Right lobe of liver (tissue), 6 donors: Measurements from ENCODE around the gene GNB5. TPM values are rescaled to one million over a fixed set of nuclear protein-coding genes. Genes with fewer than 3 reads are reported as not detected.
A peak's percentile ranks its signal among the peaks of the same experiment; 100 is the strongest.

Experiments
- ATAC-seq, 4 donors: fragments of 200-7000 bp; cut with Tn5 transposase; one replicate each; pipeline ENCODE4 v1.9.1; 2020; ENCODE audit warnings: mild to moderate bottlenecking in 4 of 4, moderate library complexity in 4 of 4
- DNase-seq, 3 donors: peaks; one replicate each; pipeline ENCODE4 v3.0.0-alpha.2; 2020
- H3K27ac ChIP-seq, 3 donors: fragments of 200-600 bp; one replicate each; pipeline ENCODE4 v1.8.0; 2022
- H3K27me3 ChIP-seq, 2 donors: fragments of 200-600 bp; one replicate each; pipeline ENCODE4 v1.8.0; 2022
- H3K36me3 ChIP-seq, 4 donors: fragments of 200-600 bp; sonication (generic) in 1 of 4; one replicate each; pipeline versions ENCODE4 v1.5.1 to v1.8.0; 2017 to 2022; ENCODE audit warnings: control low read depth in 1 of 4
- H3K4me1 ChIP-seq, 4 donors: fragments of 200-600 bp; sonication (generic) in 1 of 4; one replicate each; pipeline versions ENCODE4 v1.5.1 to v1.8.0; 2017 to 2022; ENCODE audit warnings: control low read depth in 1 of 4
- H3K4me3 ChIP-seq, 3 donors: fragments of 200-600 bp; one replicate each; pipeline ENCODE4 v1.8.0; 2022
- H3K9me3 ChIP-seq, 4 donors: fragments of 200-600 bp; sonication (generic) in 1 of 4; one replicate each; pipeline versions ENCODE4 v1.5.1 to v1.8.0; 2017 to 2022; ENCODE audit warnings: control low read depth in 1 of 4
- POLR2A ChIP-seq: fragments of 450-650 bp; IDR thresholded peaks from one replicate; pipeline ENCODE4 v1.6.1; 2017; ENCODE audit warnings: antibody characterized with exemption, mild to moderate bottlenecking
- WGBS: methylation state at CpG from one replicate; pipeline ENCODE4 v1.1.6; 2018; ENCODE audit warnings: low coverage, low lambda C conversion rate; ENCODE audit not compliant: insufficient coverage; ENCODE audit errors: missing lambda C conversion rate; 5-methylcytosine and 5-hydroxymethylcytosine counted together
- intact Hi-C, 2 donors: fragments of 100-400 bp; cut with DNase I; formaldehyde crosslinking; loops; one replicate each; pipeline versions ENCODE4 v1.11.2 to v1.14.1; 2022
- small RNA-seq, 2 experiments: library from RNA; depleted of rRNA; stranded (forward); fragments of <200 nt; gene quantifications; one replicate each; pipeline ENCODE3, GENCODE V24; 2016
- total RNA-seq, 6 experiments: library from RNA; depleted of rRNA in 2 of 6; stranded (reverse); fragments of >200 nt in 2 of 6; fragmentation: NEBNext Ultra II Directional in 3 of 6; extraction: Animal tissue kit (Norgen Biotek cat#: 25700) in 3 of 6; gene quantifications; one replicate each; pipeline versions ENCODE4 v1.1.0 to v1.2.4, GENCODE V29; 2016 to 2023
- TF ChIP-seq, protein P1 (sequence below), 4 donors: fragments of 200-600 bp in 3 of 4; fragments of 450-650 bp in 1 of 4; IDR thresholded peaks; one replicate each; pipeline versions ENCODE4 v1.5.1 to v1.8.0; 2016 to 2022; ENCODE audit warnings: antibody characterized with exemption in 4 of 4, mild to moderate bottlenecking in 2 of 4
- donor health status: DM: no; HTN: yes; CAD: no.
- donor health status: DM: no; HTN: no; CAD: no.
- donor health status: DM: no; HTN: no; CAD: no.
- donor health status: DM: no; HTN: yes; CAD: no.
- donor health status: DM: no; HTN: yes; CAD: no.

GNB5 gene
- total RNA-seq, 6 experiments from 2014 or later, result 11.1 to 34.5 (median 16.5) TPM

DNA sequence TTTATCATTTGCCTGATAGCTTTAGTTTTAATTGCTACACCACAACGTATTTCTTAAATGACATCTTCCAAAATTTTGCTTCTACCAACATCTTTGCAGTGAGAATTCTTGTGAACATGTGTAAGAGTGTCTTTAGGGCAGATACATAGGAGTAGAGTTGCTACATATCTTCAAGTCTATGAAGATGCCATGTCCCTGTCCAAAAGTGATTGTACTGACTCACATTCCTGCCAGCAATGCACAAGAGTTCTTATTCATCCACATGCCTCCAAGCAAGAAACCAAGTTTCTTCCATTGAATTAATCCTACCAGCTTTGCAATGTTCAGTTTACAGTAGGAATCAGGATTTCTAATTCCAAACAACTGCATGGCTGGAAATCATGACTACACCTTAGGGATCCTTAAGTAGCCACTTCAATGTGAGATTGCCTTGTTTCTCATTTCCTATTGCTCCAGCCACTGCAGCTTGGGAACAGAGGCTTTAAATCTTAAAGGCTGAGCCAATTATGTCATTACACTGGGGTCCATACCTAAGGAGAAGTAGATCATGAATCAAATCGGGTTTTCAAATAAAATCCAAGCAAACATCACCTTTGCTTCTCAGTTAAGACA lies 123.1 kb downstream of the GNB5 start:
- Histone ChIP-seq H3K27ac (peak overlapping the region in 1 of 3 donors; percentile 70), H3K4me3 (no peak overlapping the region), H3K9me3 (no peaks in the 10 kb centered on the region), H3K36me3 (peaks cover 0 to 27% (median 6%) of the 10 kb centered on the region in 4 donors), H3K4me1 (peaks cover 0 to 62% (median 22%) of the 10 kb centered on the region in 4 donors), H3K27me3 (no peaks in the 10 kb centered on the region)
- intact Hi-C loops, result no loop called here
- ATAC-seq (no peak), DNase-seq (no peak)
- 60% methylated on average over 2 of the region's 2 CpGs for WGBS
- TF ChIP-seq, protein P1, sequence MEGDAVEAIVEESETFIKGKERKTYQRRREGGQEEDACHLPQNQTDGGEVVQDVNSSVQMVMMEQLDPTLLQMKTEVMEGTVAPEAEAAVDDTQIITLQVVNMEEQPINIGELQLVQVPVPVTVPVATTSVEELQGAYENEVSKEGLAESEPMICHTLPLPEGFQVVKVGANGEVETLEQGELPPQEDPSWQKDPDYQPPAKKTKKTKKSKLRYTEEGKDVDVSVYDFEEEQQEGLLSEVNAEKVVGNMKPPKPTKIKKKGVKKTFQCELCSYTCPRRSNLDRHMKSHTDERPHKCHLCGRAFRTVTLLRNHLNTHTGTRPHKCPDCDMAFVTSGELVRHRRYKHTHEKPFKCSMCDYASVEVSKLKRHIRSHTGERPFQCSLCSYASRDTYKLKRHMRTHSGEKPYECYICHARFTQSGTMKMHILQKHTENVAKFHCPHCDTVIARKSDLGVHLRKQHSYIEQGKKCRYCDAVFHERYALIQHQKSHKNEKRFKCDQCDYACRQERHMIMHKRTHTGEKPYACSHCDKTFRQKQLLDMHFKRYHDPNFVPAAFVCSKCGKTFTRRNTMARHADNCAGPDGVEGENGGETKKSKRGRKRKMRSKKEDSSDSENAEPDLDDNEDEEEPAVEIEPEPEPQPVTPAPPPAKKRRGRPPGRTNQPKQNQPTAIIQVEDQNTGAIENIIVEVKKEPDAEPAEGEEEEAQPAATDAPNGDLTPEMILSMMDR (IDR thresholded peaks at IDR 0.05), result no peak
- TF ChIP-seq POLR2A, result no peak

- H3K9me3 ChIP-seq, result no peaks in the 10 kb centered on the region
- intact Hi-C loops, result no loop called here
- ATAC-seq (no peak), DNase-seq (no peak)
- no peaks in the 10 kb centered on the region for H3K27me3 ChIP-seq
- H3K27ac ChIP-seq, result peak overlapping the region in 1 of 3 donors; percentile 70
- peaks cover 0 to 33% (median 9%) of the 10 kb centered on the region in 4 donors for H3K36me3 ChIP-seq
- H3K4me1 ChIP-seq, result peaks cover 0 to 58% (median 22%) of the 10 kb centered on the region in 4 donors
- TF ChIP-seq POLR2A, result no peak
- TF ChIP-seq, protein P1 (IDR thresholded peaks at IDR 0.05), result no peak
- no peak overlapping the region for H3K4me3 ChIP-seq
Observed at GRCh38 chr15:52067545-52067926, 123.7 kb downstream of the GNB5 start.

- Histone ChIP-seq H3K9me3 (no peaks in the 10 kb centered on the region), H3K27ac (peak overlapping the region in 1 of 3 donors; percentile 70), H3K36me3 (peaks cover 0 to 38% (median 9%) of the 10 kb centered on the region in 4 donors), H3K4me1 (peaks cover 0 to 52% (median 20%) of the 10 kb centered on the region in 4 donors), H3K4me3 (no peak overlapping the region), H3K27me3 (no peaks in the 10 kb centered on the region)
- ATAC-seq (no peak), DNase-seq (no peak)
- intact Hi-C loops, result no loop called here
- WGBS, result 72% methylated on average over 3 of the region's 3 CpGs
- TF ChIP-seq, protein P1 (IDR thresholded peaks at IDR 0.05), result no peak
- no peak for TF ChIP-seq POLR2A
Observed at GRCh38 chr15:52066842-52067544, 124.2 kb downstream of the GNB5 start.

Small RNA genes within 50 kb of the gene (small RNA-seq; reads per million reads assigned to genes)
- gene RF00019, result 0 reads per million in 2 experiments

Other genes with a start within 250 kb of the GNB5 start
- gene LEO1, start 219.6 kb downstream of the GNB5 start, total RNA-seq, result 10 to 100 TPM in 4 of 6 experiments, 1 to 10 TPM in 2; 8.9 to 20.6 (median 11.9) TPM
- 10 to 100 TPM; 15.8 to 35.8 (median 22.3) TPM for gene MAPK6, start 172.2 kb downstream of the GNB5 start, total RNA-seq
- gene BCL2L10, start 78.6 kb downstream of the GNB5 start, total RNA-seq, result 1 to 10 TPM; 1.8 to 3.9 (median 2.6) TPM
- 10 to 100 TPM in 1 of 6 experiments, 1 to 10 TPM in 5; 5.8 to 10.2 (median 7.1) TPM for gene MYO5C, start 104.4 kb upstream of the GNB5 start, total RNA-seq